Activated naive CD8-positive, alpha-beta T cell treated with anti-CD3 and anti-CD28 coated beads, Interleukin-2, amount 50 U/mL, for 24 hours (primary cell): ENCODE results near the gene CHD6.

Experiments used
- ATAC-seq: fragments of 150-1000 bp; cut with Tn5 transposase; one replicate; pipeline ENCODE4 v1.10.0; 2021
- DNase-seq: peaks from one replicate; pipeline ENCODE4 v3.0.0; 2021
- H3K27ac Mint-ChIP-seq: one replicate; pipeline ENCODE4 v1.8.0; 2021; ENCODE audit warnings: mild to moderate bottlenecking, mixed read lengths
- H3K27me3 Mint-ChIP-seq: one replicate; pipeline ENCODE4 v1.8.0; 2021; ENCODE audit warnings: mixed read lengths
- H3K36me3 Mint-ChIP-seq: one replicate; pipeline ENCODE4 v1.8.0; 2021; ENCODE audit warnings: low read depth, mixed read lengths
- H3K4me1 Mint-ChIP-seq: one replicate; pipeline ENCODE4 v1.8.0; 2021; ENCODE audit warnings: mixed read lengths
- H3K4me3 Mint-ChIP-seq: one replicate; pipeline ENCODE4 v1.8.0; 2021; ENCODE audit warnings: mild to moderate bottlenecking, moderate library complexity, mixed read lengths
- H3K9me3 Mint-ChIP-seq: one replicate; pipeline ENCODE4 v1.8.0; 2021; ENCODE audit warnings: mixed read lengths

The CHD6 gene

DNA sequence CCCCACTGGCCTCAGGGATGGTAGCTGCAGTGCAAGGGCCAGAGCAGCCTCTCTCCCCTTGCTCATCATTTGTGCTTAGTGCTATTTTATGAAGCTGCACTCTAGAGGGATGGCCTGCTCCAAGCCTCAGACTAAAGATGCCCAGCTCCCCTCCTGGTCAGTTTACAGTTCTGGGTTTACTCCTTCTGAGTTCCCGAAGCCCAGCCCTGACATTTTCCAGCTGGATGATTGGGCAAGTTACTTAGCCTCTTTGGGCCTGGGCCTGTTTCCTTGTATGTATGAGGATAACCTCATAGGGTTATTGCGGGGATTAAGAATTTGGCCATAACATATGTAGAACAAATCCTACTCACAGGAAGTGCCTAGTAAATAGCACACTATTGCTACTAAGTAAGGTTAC lies 219.8 kb downstream of the CHD6 start:
- ATAC-seq (no peak), DNase-seq (no peak)
- no peaks in the 10 kb centered on the region for H3K4me1 Mint-ChIP-seq
- no peaks in the 10 kb centered on the region for H3K27me3 Mint-ChIP-seq
- no peak overlapping the region for H3K4me3 Mint-ChIP-seq
- no peaks in the 10 kb centered on the region for H3K9me3 Mint-ChIP-seq
- no peak overlapping the region for H3K27ac Mint-ChIP-seq
- H3K36me3 Mint-ChIP-seq = no peaks in the 10 kb centered on the region

GRCh38 chr20:41395667-41396664 lies 222.2 kb downstream of the CHD6 start:
- ATAC-seq (no peak), DNase-seq (no peak)
- Mint-ChIP-seq H3K4me1 (no peaks in the 10 kb centered on the region), H3K36me3 (no peaks in the 10 kb centered on the region), H3K4me3 (no peak overlapping the region), H3K9me3 (no peaks in the 10 kb centered on the region), H3K27me3 (no peaks in the 10 kb centered on the region), H3K27ac (no peak overlapping the region)

GRCh38 chr20:41394931-41395666 lies 223.1 kb downstream of the CHD6 start:
- Mint-ChIP-seq H3K4me1 (no peaks in the 10 kb centered on the region), H3K36me3 (no peaks in the 10 kb centered on the region)

GRCh38 chr20:41394081-41394480 lies 224.1 kb downstream of the CHD6 start:
- Mint-ChIP-seq H3K36me3 (no peaks in the 10 kb centered on the region), H3K4me1 (no peaks in the 10 kb centered on the region), H3K27me3 (no peaks in the 10 kb centered on the region), H3K27ac (no peak overlapping the region), H3K4me3 (no peak overlapping the region), H3K9me3 (no peaks in the 10 kb centered on the region)
- no peak for ATAC-seq
- DNase-seq = no peak

More at GRCh38 chr20:41394931-41395666, 223.1 kb downstream of the CHD6 start:
- H3K27ac Mint-ChIP-seq = no peak overlapping the region
- no peak for ATAC-seq
- no peaks in the 10 kb centered on the region for H3K27me3 Mint-ChIP-seq
- no peak for DNase-seq
- H3K4me3 Mint-ChIP-seq = no peak overlapping the region
- H3K9me3 Mint-ChIP-seq = no peaks in the 10 kb centered on the region

DNA sequence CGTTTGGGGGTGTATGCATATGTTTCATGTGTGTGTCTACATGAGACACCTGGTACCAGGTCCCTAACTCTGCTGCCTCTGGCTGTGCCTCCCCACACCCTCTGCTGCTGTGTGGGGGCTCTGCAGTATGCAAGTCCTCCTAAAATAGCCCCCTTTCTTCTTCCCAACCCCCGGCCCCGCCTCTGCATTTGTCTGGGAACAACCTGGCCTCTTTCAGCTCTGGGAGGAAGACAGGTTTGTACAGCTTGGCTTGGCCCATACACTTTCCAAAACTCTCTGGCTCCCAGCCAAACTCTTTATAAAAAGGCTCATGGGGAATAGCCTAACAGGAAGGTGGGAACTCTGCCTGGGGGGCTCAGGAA lies 224.5 kb downstream of the CHD6 start:
- Mint-ChIP-seq H3K36me3 (no peaks in the 10 kb centered on the region), H3K27me3 (no peaks in the 10 kb centered on the region), H3K9me3 (no peaks in the 10 kb centered on the region), H3K4me3 (no peak overlapping the region), H3K27ac (no peak overlapping the region), H3K4me1 (no peaks in the 10 kb centered on the region)
- DNase-seq (no peak), ATAC-seq (no peak)

DNA sequence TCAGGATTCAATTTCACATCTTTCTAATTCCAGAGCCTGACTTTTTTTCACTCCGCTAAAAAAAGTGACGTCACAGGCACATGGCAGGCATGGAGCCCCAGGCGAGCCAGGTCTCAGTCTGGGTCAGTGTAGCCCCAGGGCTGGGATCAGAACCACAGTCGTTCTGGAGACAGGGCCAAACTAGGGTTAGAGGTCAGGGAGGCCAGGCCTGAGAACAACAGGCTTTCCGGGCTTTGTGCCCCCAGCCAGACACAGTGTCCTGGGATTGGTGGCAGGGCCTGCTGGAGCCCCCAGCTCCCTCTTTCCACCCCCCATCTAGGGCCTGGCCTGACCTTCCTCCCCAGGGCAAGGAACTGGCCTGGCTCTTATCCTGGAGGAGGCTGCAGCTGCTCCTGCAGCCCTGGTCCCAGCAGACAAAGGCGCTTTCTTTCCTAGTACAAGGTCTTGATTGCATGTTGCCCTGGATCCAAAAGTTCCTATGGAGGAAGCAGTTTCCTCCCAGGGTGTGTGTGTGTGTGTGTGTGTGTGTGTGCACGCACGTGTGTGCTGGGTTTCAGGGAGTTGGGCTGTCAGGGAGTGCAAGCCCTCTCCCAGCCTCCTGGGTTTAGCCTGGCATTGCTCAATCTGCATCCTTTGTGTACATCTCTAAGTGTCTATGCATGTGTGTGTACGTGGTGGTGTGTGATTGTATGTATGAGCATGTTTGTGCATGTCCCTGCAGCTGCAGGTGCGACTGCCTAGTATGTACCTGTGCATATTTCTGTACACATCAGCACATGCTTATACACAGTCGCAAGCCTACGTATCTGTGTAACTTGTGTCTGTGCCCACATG lies 225.1 kb downstream of the CHD6 start:
- Mint-ChIP-seq H3K9me3 (no peaks in the 10 kb centered on the region), H3K27me3 (no peaks in the 10 kb centered on the region), H3K4me1 (no peaks in the 10 kb centered on the region), H3K27ac (no peak overlapping the region), H3K4me3 (no peak overlapping the region), H3K36me3 (no peaks in the 10 kb centered on the region)
- ATAC-seq = no peak
- DNase-seq = no peak

GRCh38 chr20:41392295-41392694 lies 225.9 kb downstream of the CHD6 start:
- no peak for DNase-seq
- no peak for ATAC-seq
- no peaks in the 10 kb centered on the region for H3K4me1 Mint-ChIP-seq
- no peak overlapping the region for H3K4me3 Mint-ChIP-seq
- H3K36me3 Mint-ChIP-seq = no peaks in the 10 kb centered on the region
- no peaks in the 10 kb centered on the region for H3K27me3 Mint-ChIP-seq
- no peaks in the 10 kb centered on the region for H3K9me3 Mint-ChIP-seq
- no peak overlapping the region for H3K27ac Mint-ChIP-seq

DNA sequence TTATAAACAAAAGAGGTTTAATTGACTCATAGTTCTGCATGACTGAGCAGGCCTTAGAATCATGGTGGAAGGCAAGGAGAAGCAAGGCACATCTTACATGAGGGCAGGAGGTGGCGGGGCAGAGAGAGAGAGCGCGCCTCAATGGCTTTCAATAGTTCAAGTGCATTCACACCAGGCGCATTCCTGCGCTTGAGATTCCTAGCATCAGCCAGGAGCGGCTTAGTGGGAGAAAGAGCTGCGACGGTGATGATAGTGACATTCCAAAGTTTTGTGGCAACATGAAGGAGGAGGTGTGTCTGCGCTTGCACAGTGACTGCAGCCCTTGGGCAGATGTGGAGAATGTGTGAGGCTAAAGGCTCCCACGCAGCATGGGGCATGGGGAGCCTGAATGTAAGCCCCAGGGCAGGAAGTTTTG lies 226.6 kb downstream of the CHD6 start:
- no peak for ATAC-seq
- no peak overlapping the region for H3K27ac Mint-ChIP-seq

GRCh38 chr20:41390889-41391288 lies 227.3 kb downstream of the CHD6 start:
- no peaks in the 10 kb centered on the region for H3K36me3 Mint-ChIP-seq
- no peaks in the 10 kb centered on the region for H3K4me1 Mint-ChIP-seq
- no peaks in the 10 kb centered on the region for H3K9me3 Mint-ChIP-seq
- no peak overlapping the region for H3K27ac Mint-ChIP-seq
- no peak for DNase-seq
- H3K4me3 Mint-ChIP-seq = no peak overlapping the region
- H3K27me3 Mint-ChIP-seq = no peaks in the 10 kb centered on the region
- ATAC-seq = no peak

More for the DNA sequence above, 226.6 kb downstream of the CHD6 start:
- H3K4me1 Mint-ChIP-seq = no peaks in the 10 kb centered on the region
- H3K4me3 Mint-ChIP-seq = no peak overlapping the region
- no peaks in the 10 kb centered on the region for H3K9me3 Mint-ChIP-seq
- no peaks in the 10 kb centered on the region for H3K27me3 Mint-ChIP-seq
- no peak for DNase-seq
- no peaks in the 10 kb centered on the region for H3K36me3 Mint-ChIP-seq

DNA sequence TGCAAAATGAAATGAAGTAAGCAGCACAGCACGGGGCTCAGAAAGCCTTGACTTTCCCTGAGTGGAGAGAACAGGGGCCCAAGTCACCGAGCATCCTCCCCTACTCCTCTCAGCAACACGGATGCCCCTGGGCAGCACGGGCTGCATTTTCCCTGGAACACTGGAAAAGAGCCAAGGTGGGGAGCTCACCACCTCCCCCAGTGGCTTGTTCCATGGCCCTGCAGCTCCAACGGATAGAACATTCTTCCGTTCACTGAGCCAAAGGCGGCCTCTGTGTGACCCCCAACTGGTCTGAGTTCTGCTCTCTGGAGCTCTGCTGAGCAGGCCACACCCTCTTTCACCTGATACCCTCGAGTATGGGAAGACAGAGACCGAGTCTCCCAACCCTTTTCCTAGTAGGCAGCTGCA lies 230.7 kb downstream of the CHD6 start:
- no peak for DNase-seq
- Mint-ChIP-seq H3K36me3 (no peaks in the 10 kb centered on the region), H3K4me1 (no peaks in the 10 kb centered on the region), H3K27me3 (no peaks in the 10 kb centered on the region), H3K27ac (no peak overlapping the region), H3K9me3 (no peaks in the 10 kb centered on the region), H3K4me3 (no peak overlapping the region)
- no peak for ATAC-seq

DNA sequence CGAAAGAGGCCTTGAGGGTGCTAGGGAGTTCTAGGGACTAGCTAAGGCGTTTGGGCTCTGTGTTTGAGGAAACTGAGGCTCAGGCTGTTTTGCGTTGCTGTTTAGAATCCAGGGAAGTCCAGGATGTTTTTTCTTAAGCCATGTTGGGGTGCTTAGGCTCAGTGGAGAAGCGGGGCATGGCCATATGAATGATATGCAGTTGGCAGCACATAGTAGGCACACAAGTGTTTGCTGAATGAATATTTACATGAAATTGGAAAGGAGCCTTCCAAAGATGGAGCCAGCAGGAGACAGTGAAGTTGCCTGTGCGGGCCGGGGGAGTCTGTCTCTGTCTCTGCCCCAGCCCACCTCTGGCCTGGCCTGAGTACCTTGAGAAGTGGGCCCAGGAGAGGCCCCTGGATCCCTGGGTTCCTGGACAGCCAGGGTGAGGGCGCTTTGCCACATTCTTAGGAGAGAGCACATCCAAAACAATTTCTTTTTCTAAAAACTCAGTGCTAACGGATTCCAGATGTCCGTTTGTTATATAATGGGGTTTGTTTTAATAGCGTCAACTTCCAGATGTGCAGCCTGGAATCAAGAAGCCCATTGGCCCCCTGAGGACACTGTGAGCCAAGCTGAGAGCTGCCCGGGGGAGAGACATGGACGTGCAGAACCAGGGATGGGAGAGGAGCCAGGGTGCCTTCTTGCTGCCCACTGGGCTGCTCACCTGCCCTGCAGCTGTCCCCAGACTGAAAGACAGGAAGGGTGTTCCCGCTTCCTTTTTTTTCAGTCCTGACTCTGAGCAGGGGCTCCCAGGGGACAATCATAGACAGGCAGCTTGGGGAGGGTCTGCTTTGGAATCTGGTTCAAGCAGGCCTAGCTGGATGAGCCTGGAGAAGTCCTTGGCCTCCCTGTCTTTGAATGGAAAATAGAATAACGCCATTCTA lies 231.4 kb downstream of the CHD6 start:
- no peaks in the 10 kb centered on the region for H3K27me3 Mint-ChIP-seq
- H3K4me1 Mint-ChIP-seq = no peaks in the 10 kb centered on the region
- H3K4me3 Mint-ChIP-seq = no peak overlapping the region
- H3K9me3 Mint-ChIP-seq = no peaks in the 10 kb centered on the region
- DNase-seq (no peak), ATAC-seq (no peak)
- no peak overlapping the region for H3K27ac Mint-ChIP-seq
- no peaks in the 10 kb centered on the region for H3K36me3 Mint-ChIP-seq

DNA sequence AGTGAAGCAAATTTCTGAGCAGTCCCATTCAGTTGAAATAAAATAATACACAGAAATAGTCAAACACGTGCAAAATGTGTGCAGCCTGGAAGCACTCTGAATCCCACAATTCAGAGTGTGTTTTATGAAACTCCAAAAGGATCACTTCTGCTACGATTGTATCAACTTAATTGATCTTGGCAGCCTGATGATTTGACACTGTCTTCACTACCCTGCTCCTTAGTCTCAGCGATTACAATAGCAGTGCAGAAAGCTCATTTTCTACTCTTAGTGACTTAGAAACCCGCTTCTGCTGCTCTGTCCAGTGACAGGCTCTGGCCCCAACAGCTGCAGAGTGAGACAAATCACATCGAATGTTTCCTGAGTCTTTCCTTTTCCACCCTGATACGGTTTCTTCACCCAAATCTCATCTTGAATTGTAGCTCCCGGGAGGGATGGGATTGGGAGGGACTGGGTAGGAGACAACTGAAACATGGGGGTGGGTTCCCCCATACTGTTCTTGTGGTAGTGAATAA lies 235.3 kb downstream of the CHD6 start:
- Mint-ChIP-seq H3K27me3 (peaks cover 17% of the 10 kb centered on the region), H3K4me3 (no peak overlapping the region), H3K4me1 (no peaks in the 10 kb centered on the region), H3K27ac (no peak overlapping the region), H3K9me3 (no peaks in the 10 kb centered on the region), H3K36me3 (no peaks in the 10 kb centered on the region)
- ATAC-seq (no peak), DNase-seq (no peak)

DNA sequence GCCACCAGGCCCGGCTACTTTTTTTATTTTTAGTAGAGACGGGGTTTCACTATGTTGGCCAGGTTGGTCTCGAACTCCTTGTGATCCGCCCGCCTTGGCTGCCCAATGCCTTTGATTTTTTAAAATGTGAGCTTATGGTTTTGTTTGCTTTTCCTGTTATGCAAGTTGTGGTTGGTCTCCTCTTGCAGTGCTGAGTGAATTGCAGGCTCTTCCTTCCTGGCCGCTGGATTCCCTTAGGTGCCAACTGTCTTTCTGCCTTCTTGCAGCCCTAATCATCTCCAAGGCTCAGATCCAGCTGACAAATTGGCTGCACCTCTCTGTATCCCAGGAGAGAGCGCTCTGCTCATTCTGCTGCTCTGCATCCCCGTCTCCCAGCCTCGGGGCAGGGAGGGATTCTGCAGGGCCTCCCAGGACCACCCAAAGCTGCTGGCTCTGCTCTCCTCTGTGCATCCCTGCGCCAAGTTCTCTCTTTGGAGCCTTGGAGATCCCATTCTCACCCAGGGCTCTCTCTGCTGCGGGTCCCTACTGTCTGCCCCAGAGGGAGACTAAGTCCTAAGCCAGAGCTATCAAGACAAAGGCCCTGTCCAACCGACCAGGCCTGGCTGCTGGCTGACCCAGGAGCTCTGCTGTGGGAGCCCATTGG lies 237.5 kb downstream of the CHD6 start:
- H3K27ac Mint-ChIP-seq = no peak overlapping the region
- no peaks in the 10 kb centered on the region for H3K9me3 Mint-ChIP-seq
- no peaks in the 10 kb centered on the region for H3K36me3 Mint-ChIP-seq
- H3K4me1 Mint-ChIP-seq = no peaks in the 10 kb centered on the region
- ATAC-seq (no peak), DNase-seq (no peak)
- H3K4me3 Mint-ChIP-seq = no peak overlapping the region
- peaks cover 28% of the 10 kb centered on the region for H3K27me3 Mint-ChIP-seq
